Sigmoid colon (tissue), 7 donors: ENCODE measurements around the gene ARL5A. TPM values are rescaled to one million over a fixed set of nuclear protein-coding genes. Genes with fewer than 3 reads are reported as not detected.
"Not testable (repeated sequence)": the region's sequence is repeated elsewhere in the genome, so short reads cannot be mapped to it uniquely, and the experiment has no call there.

Source experiments
- DNase-seq: peaks from one replicate; pipeline ENCODE4 v3.0.0-alpha.2; 2019
- H3K27ac ChIP-seq, 4 donors: fragments of 200-600 bp; sonication (generic); one replicate each; pipeline ENCODE4 v1.5.1; 2016 to 2019; ENCODE audit warnings: mild to moderate bottlenecking in 1 of 4
- H3K27me3 ChIP-seq, 3 donors: fragments of 200-600 bp; sonication (generic); one replicate each; pipeline ENCODE4 v1.5.1; 2019; ENCODE audit warnings: mild to moderate bottlenecking in 1 of 3
- H3K36me3 ChIP-seq, 4 donors: fragments of 200-600 bp; sonication (generic); one replicate each; pipeline ENCODE4 v1.5.1; 2016 to 2019
- H3K4me1 ChIP-seq, 4 donors: fragments of 200-600 bp; sonication (generic); one replicate each; pipeline ENCODE4 v1.5.1; 2017 to 2019
- H3K4me3 ChIP-seq, 4 donors: fragments of 200-600 bp; sonication (generic); one replicate each; pipeline ENCODE4 v1.5.1; 2017 to 2019; ENCODE audit warnings: mild to moderate bottlenecking in 2 of 4, moderate library complexity in 1 of 4
- H3K9me3 ChIP-seq, 4 donors: fragments of 200-600 bp in 3 of 4; sonication (generic) in 3 of 4; one replicate each; pipeline versions ENCODE4 v1.5.1 to v1.6.1; 2013 to 2019
- EP300 ChIP-seq, 4 donors: sonication (generic); formaldehyde crosslinking; IDR thresholded peaks; one replicate each; pipeline ENCODE4 v1.6.1; 2017; ENCODE audit warnings: antibody characterized with exemption in 4 of 4
- POLR2A ChIP-seq, 2 donors: fragments of 450-650 bp; IDR thresholded peaks; one replicate each; pipeline ENCODE4 v1.6.1; 2016; ENCODE audit warnings: antibody characterized with exemption in 2 of 2, mild to moderate bottlenecking in 2 of 2, moderate library complexity in 2 of 2
- POLR2AphosphoS5 ChIP-seq, 4 donors: sonication (generic); formaldehyde crosslinking; IDR thresholded peaks; one replicate each; pipeline ENCODE4 v1.6.1; 2017; ENCODE audit warnings: antibody characterized with exemption in 4 of 4
- WGBS, 2 donors: extraction: QIAGEN DNeasy Blood & Tissue Kit; methylation state at CpG; one replicate each; pipeline ENCODE4 v1.1.7; 2013; 5-methylcytosine and 5-hydroxymethylcytosine counted together
- intact Hi-C: fragments of 100-400 bp; cut with DNase I; formaldehyde crosslinking; loops from one replicate; pipeline ENCODE4 v1.15.1; 2023
- polyA plus RNA-seq, 3 donors: library from polyadenylated mRNA; stranded (reverse); fragments of 200-250 nt; gene quantifications; one replicate each; pipeline ENCODE4 v1.2.3, GENCODE V29; 2013
- total RNA-seq, 4 donors: library from RNA; depleted of rRNA; stranded (reverse); fragments of >200 nt; gene quantifications; one replicate each; pipeline ENCODE4 v1.1.0, GENCODE V29; 2016
- TF ChIP-seq, protein P1 (sequence below), 4 experiments: fragments of 450-650 bp in 3 of 4; fragments of 200-600 bp in 1 of 4; IDR thresholded peaks; one replicate each; pipeline ENCODE4 v1.5.1; 2016 to 2019; ENCODE audit warnings: antibody characterized with exemption in 4 of 4, mild to moderate bottlenecking in 3 of 4, moderate library complexity in 2 of 4
- donor health status: healthy with polysubstance abuse.
- donor health status: Bipolar disorder and iron deficiency.
- donor health status: healthy.

ARL5A gene, protein sequence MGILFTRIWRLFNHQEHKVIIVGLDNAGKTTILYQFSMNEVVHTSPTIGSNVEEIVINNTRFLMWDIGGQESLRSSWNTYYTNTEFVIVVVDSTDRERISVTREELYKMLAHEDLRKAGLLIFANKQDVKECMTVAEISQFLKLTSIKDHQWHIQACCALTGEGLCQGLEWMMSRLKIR
- total RNA-seq (10 to 100 TPM; 41.3 to 46.4 (median 43.9) TPM), polyA plus RNA-seq (10 to 100 TPM; 12.7 to 18.0 (median 16.7) TPM)

DNA sequence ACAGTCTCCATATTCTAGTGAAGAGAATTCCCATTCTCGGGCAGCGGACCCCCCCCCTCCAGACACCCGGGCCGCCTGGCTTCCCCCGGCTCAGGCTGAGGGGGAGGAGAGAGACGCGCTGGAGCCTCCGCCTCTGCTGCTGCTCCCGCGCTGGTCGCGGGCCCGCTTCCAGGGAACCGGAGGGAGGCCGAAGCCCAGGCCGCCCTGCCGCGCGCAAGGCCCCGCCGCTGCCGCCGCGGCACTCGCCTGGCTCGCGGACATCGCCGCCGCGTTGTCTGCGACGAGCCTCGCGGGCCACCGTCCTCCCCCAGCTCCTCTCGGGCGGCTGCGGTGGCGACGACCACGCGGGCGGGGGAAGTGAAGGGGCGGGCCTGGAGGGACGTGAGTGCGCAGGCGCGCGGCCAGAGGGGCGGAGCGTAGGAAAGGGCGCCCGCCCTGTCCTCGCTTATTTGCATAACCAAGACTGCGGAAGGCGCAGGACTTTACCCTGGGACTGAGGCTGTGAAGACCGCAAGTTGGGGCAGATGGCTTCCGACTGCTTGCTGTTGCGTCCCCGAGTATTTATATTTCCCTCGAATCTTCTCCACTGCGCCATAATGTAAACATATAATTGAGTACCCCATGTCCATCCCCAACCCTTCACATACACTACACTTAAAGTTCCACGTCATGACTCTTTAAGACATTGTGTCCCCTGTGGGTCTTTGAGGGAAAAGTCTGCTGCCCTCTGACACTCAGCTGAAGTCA is at the start of gene ARL5A:
Gene ARL5A, minus strand, starts transcription at position 279 of the 747 bp plus-strand sequence. Its CDS starts 245 bp downstream, at position 34.
- intact Hi-C loops = loop anchor here (2.0 to 5.0 kb wide), 2 partner anchors 56 to 346 kb away; partner anchors contain the start of gene STAM2
- Histone ChIP-seq H3K27me3 (no peaks in the 10 kb centered on the region), H3K36me3 (no peaks in the 10 kb centered on the region), H3K27ac (peak within 1 kb of the TSS; percentile 88 to 90 (median 88)), H3K9me3 (no peaks in the 10 kb centered on the region), H3K4me1 (peaks cover 0 to 40% (median 28%) of the 10 kb centered on the region in 4 donors), H3K4me3 (peak within 1 kb of the TSS; percentile 82 to 98 (median 92))
- peak; percentile 98 for DNase-seq
- TF ChIP-seq EP300 (IDR thresholded peaks at IDR 0.05) (no peak), POLR2A (IDR thresholded peaks at IDR 0.05) (peak; percentile 53 to 63), POLR2AphosphoS5 (IDR thresholded peaks at IDR 0.05) (peak; percentile 83 to 94 (median 88))
- TF ChIP-seq, protein P1, sequence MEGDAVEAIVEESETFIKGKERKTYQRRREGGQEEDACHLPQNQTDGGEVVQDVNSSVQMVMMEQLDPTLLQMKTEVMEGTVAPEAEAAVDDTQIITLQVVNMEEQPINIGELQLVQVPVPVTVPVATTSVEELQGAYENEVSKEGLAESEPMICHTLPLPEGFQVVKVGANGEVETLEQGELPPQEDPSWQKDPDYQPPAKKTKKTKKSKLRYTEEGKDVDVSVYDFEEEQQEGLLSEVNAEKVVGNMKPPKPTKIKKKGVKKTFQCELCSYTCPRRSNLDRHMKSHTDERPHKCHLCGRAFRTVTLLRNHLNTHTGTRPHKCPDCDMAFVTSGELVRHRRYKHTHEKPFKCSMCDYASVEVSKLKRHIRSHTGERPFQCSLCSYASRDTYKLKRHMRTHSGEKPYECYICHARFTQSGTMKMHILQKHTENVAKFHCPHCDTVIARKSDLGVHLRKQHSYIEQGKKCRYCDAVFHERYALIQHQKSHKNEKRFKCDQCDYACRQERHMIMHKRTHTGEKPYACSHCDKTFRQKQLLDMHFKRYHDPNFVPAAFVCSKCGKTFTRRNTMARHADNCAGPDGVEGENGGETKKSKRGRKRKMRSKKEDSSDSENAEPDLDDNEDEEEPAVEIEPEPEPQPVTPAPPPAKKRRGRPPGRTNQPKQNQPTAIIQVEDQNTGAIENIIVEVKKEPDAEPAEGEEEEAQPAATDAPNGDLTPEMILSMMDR (IDR thresholded peaks at IDR 0.05) = no peak
- WGBS, 2 donors = 0 to 1% methylated on average over 64 of the region's 64 CpGs

DNA sequence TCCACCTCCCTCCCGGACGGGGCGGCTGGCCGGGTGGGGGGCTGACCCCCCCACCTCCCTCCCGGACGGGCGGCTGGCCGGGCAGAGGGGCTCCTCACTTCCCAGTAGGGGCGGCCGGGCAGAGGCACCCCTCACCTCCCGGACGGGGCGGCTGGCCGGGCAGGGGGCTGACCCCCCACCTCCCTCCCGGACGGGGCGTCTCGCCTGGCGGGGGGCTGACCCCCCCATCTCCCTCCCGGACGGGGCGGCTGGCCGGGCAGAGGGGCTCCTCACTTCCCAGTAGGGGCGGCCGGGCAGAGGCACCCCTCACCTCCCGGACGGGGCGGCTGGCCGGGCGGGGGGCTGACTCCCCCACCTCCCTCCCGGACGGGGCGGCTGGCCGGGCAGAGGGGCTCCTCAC is 47.4 kb upstream of the ARL5A start:
- intact Hi-C loops, H3K27me3 ChIP-seq, H3K4me1 ChIP-seq, DNase-seq, H3K4me3 ChIP-seq, H3K9me3 ChIP-seq, H3K36me3 ChIP-seq, H3K27ac ChIP-seq: not testable (repeated sequence)
- 87 to 90% methylated on average over 24 of the region's 34 CpGs for WGBS, 2 donors

DNA sequence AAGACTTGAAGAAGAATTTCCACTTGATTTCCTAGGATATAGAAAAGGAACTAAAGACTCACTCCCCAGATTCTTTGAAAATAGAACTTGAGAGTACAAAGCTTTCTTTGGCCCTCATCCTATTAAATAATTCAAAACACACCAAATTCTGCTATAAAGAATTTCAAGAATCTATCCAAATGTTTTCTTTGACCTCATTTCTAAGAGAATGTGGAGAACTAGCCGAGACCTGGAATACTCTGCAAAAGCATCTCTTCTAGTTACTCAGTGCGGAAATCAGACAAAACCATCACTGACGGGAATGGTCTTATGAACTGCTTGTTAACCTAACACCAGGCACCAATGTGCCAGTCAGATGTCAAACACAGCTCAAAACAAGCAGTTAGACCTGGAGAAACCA is 44.2 kb upstream of the ARL5A start:
- TF ChIP-seq EP300 (IDR thresholded peaks at IDR 0.05) = no peak
- no peak for TF ChIP-seq POLR2A (IDR thresholded peaks at IDR 0.05)
- TF ChIP-seq, protein P1 (IDR thresholded peaks at IDR 0.05) = no peak
- TF ChIP-seq POLR2AphosphoS5 (IDR thresholded peaks at IDR 0.05) = no peak
- Histone ChIP-seq H3K4me1 (no peaks in the 10 kb centered on the region), H3K36me3 (no peaks in the 10 kb centered on the region), H3K27me3 (peaks cover 0 to 30% (median 0%) of the 10 kb centered on the region in 3 donors), H3K9me3 (no peaks in the 10 kb centered on the region), H3K27ac (no peak overlapping the region), H3K4me3 (no peak overlapping the region)
- intact Hi-C loops = no loop called here
- no peak for DNase-seq
- WGBS, 2 donors = 91% methylated on average over 3 of the region's 3 CpGs

DNA sequence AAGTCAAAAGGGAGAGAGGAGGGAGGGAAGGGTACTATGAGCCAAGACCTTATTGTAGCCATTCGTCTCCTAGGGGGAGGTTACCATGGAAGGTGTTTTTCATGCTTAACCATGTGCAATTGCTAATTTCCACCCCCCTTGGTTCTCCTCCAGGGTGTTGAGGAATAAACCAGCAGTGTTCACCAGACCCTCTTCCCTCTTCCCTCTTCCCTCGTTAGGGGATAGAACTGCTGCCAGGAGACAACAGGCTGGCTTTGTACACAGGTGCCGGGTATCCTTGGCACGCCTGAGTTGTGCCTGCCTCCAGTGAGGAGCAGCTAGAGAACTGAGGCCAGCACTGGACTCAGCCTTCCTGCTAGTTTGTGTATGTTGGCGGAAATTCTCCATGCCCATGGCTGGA is 41.1 kb upstream of the ARL5A start:
- H3K27ac ChIP-seq = no peak overlapping the region
- TF ChIP-seq, protein P1 (IDR thresholded peaks at IDR 0.05) = no peak
- TF ChIP-seq EP300 (IDR thresholded peaks at IDR 0.05) = no peak
- no peak for TF ChIP-seq POLR2AphosphoS5 (IDR thresholded peaks at IDR 0.05)
- TF ChIP-seq POLR2A (IDR thresholded peaks at IDR 0.05) = no peak
- no peak overlapping the region for H3K4me3 ChIP-seq
- WGBS, 2 donors = 73 to 87% methylated on average over 5 of the region's 5 CpGs
- intact Hi-C loops = no loop called here
- no peaks in the 10 kb centered on the region for H3K9me3 ChIP-seq
- no peak for DNase-seq
- no peaks in the 10 kb centered on the region for H3K36me3 ChIP-seq
- H3K4me1 ChIP-seq = no peaks in the 10 kb centered on the region
- H3K27me3 ChIP-seq = peaks cover 0 to 47% (median 0%) of the 10 kb centered on the region in 3 donors

DNA sequence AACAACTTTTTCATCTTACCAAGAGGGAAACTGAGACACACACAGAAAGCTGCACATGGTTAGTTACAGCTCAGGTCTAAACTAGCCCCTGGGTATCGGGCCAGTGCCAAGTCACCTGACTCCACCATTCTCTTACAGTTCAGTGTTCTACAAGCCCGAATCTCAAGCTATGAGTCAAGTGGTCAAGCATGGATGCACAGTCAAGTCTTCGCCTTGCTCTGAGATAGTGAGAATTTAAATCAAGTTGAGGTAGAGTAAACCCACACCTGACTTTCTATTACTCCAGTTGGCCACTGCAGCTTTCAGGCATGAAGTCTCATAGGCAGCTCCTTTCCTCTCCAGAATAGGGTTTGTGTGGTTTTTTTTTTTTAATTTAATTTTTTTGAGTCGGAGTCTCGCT is 34.5 kb upstream of the ARL5A start:
- intact Hi-C loops = no loop called here
- Histone ChIP-seq H3K9me3 (no peaks in the 10 kb centered on the region), H3K4me3 (no peak overlapping the region), H3K4me1 (peaks cover 0 to 16% (median 9%) of the 10 kb centered on the region in 4 donors), H3K36me3 (no peaks in the 10 kb centered on the region), H3K27ac (no peak overlapping the region), H3K27me3 (peaks cover 0 to 20% (median 0%) of the 10 kb centered on the region in 3 donors)
- TF ChIP-seq POLR2A (IDR thresholded peaks at IDR 0.05) = no peak
- no peak for TF ChIP-seq POLR2AphosphoS5 (IDR thresholded peaks at IDR 0.05)
- TF ChIP-seq EP300 (IDR thresholded peaks at IDR 0.05) = no peak
- TF ChIP-seq, protein P1 (IDR thresholded peaks at IDR 0.05) = no peak
- DNase-seq = no peak
- WGBS, 2 donors = 89 to 91% methylated on average over 5 of the region's 5 CpGs
